H1 (cell line): ENCODE results near the gene TCHH. TPM values are rescaled to one million over a fixed set of nuclear protein-coding genes. Genes with fewer than 3 reads are reported as not detected.

ENCODE experiments used
- CTCF ChIA-PET: fragments of 300-600 bp; sonication (Branson Sonifier 250); formaldehyde crosslinking; loops from one replicate; lab custom pipeline; 2021; ENCODE audit not compliant: partially characterized antibody; lab: Charles Lee
- POLR2A ChIA-PET: fragments of 300-600 bp; sonication (Branson Sonifier 250); formaldehyde crosslinking; loops from one replicate; lab custom pipeline; 2021; ENCODE audit warnings: inconsistent platforms; ENCODE audit not compliant: partially characterized antibody; lab: Charles Lee
- DNase-seq, 2 experiments: peaks; one replicate each; pipeline versions ENCODE4 v3.0.0 to v3.0.0-alpha.2; 2010 to 2022; ENCODE audit warnings: low spot score in 2 of 2, low read depth in 1 of 2, mixed read lengths in 1 of 2
- FAIRE-seq: peaks from 2 replicates; lab custom pipeline; 2011; peaks lifted over from hg19 to GRCh38; lab: Jason Lieb, UNC
- H2AFZ ChIP-seq: 2 replicates; pipeline ENCODE4 v1.8.1; 2012; ENCODE audit warnings: low read length, inconsistent platforms
- H2AK5ac ChIP-seq: 2 replicates; pipeline ENCODE4 v1.6.1; 2013; ENCODE audit warnings: low read depth, low read length
- H2BK120ac ChIP-seq: replicated peaks from 2 replicates; pipeline ENCODE3; 2013; ENCODE audit warnings: low read depth, low read length, inconsistent platforms
- H2BK12ac ChIP-seq: 2 replicates; pipeline ENCODE4 v1.6.1; 2013; ENCODE audit warnings: low read depth, low read length
- H2BK15ac ChIP-seq: 2 replicates; pipeline ENCODE4 v1.6.1; 2013; ENCODE audit warnings: low read length
- H2BK20ac ChIP-seq: 2 replicates; pipeline ENCODE4 v1.6.1; 2013; ENCODE audit warnings: low read length
- H2BK5ac ChIP-seq: 2 replicates; pipeline ENCODE4 v1.6.1; 2013; ENCODE audit warnings: low read depth, low read length
- H3K14ac ChIP-seq: 2 replicates; pipeline ENCODE4 v1.6.1; 2013; ENCODE audit warnings: inconsistent platforms; ENCODE audit not compliant: insufficient read length
- H3K18ac ChIP-seq: 2 replicates; pipeline ENCODE4 v1.6.1; 2013; ENCODE audit warnings: low read length; ENCODE audit errors: extremely low read depth
- H3K23ac ChIP-seq: 2 replicates; pipeline ENCODE4 v1.6.1; 2013; ENCODE audit warnings: inconsistent platforms; ENCODE audit not compliant: insufficient read length
- H3K23me2 ChIP-seq: 2 replicates; pipeline ENCODE4 v1.6.1; 2013; ENCODE audit warnings: low read depth, low read length
- H3K27ac ChIP-seq: 2 replicates; pipeline ENCODE4 v1.6.1; 2011; ENCODE audit warnings: low read depth, low read length, inconsistent platforms
- H3K27me3 ChIP-seq, 4 experiments: replicated peaks in 1 of 4; 1 replicate in 1 of 4; 2 replicates in 3 of 4; pipeline versions ENCODE4 v1.6.1 to v1.8.1; 2011 to 2013; ENCODE audit warnings: low read length in 3 of 4, mild to moderate bottlenecking in 3 of 4, inconsistent platforms in 2 of 4, mixed read lengths in 2 of 4, moderate library complexity in 1 of 4; ENCODE audit not compliant: control insufficient read depth in 3 of 4, insufficient read depth in 3 of 4; ENCODE audit errors: extremely low read depth in 1 of 4
- H3K36me3 ChIP-seq, 4 experiments: 2 replicates each; pipeline versions ENCODE4 v1.6.1 to v1.8.1; 2011 to 2013; ENCODE audit warnings: mild to moderate bottlenecking in 4 of 4, low read length in 3 of 4, moderate library complexity in 2 of 4, control low read depth in 1 of 4, inconsistent platforms in 1 of 4; ENCODE audit not compliant: insufficient read depth in 4 of 4, control insufficient read depth in 2 of 4
- H3K4ac ChIP-seq: replicated peaks from 2 replicates; pipeline ENCODE3; 2013; ENCODE audit warnings: low read length, low read depth, mixed read lengths, inconsistent platforms; ENCODE audit not compliant: insufficient read length
- H3K4me1 ChIP-seq, 4 experiments: replicated peaks in 1 of 4; 1 replicate in 1 of 4; 2 replicates in 3 of 4; pipeline versions ENCODE4 v1.6.1 to v1.8.1; 2011 to 2013; ENCODE audit warnings: low read length in 3 of 4, inconsistent platforms in 2 of 4, mixed read lengths in 1 of 4; ENCODE audit not compliant: insufficient read depth in 4 of 4, control insufficient read depth in 3 of 4
- H3K4me2 ChIP-seq, 2 experiments: 2 replicates each; pipeline versions ENCODE4 v1.6.1 to v1.8.1; 2011 to 2013; ENCODE audit warnings: low read depth in 2 of 2, low read length in 2 of 2, control low read depth in 1 of 2, inconsistent platforms in 1 of 2, mild to moderate bottlenecking in 1 of 2; ENCODE audit not compliant: insufficient read depth in 1 of 2
- H3K4me3 ChIP-seq, 4 experiments: fragments of 200-600, 300-600 bp in 1 of 4; sonication (generic), shearing (Covaris generic), sonication (Bioruptor Twin) in 1 of 4; 2 replicates each; pipeline versions ENCODE4 v1.5.1 to v1.8.1; 2011 to 2016; ENCODE audit warnings: low read length in 4 of 4, low read depth in 3 of 4, control low read depth in 2 of 4, inconsistent platforms in 2 of 4, mild to moderate bottlenecking in 2 of 4, mixed read lengths in 1 of 4, moderate library complexity in 1 of 4; ENCODE audit not compliant: insufficient read depth in 2 of 4; ENCODE audit errors: extremely low read depth in 1 of 4
- H3K56ac ChIP-seq: replicated peaks from 2 replicates; pipeline ENCODE3; 2013; ENCODE audit warnings: low read depth, mild to moderate bottlenecking, mixed read lengths, low read length, inconsistent platforms; ENCODE audit not compliant: insufficient read length
- H3K79me1 ChIP-seq: 2 replicates; pipeline ENCODE4 v1.6.1; 2013; ENCODE audit warnings: low read depth, low read length, control low read depth
- H3K79me2 ChIP-seq, 2 experiments: 2 replicates each; pipeline versions ENCODE4 v1.6.1 to v1.8.1; 2012 to 2013; ENCODE audit warnings: low read length in 2 of 2, mild to moderate bottlenecking in 2 of 2, inconsistent platforms in 1 of 2; ENCODE audit not compliant: insufficient read depth in 2 of 2, control insufficient read depth in 1 of 2
- H3K9ac ChIP-seq, 4 experiments: replicated peaks in 1 of 4; 1 replicate in 1 of 4; 2 replicates in 3 of 4; pipeline versions ENCODE4 v1.6.1 to v1.8.1; 2011 to 2013; ENCODE audit warnings: low read depth in 3 of 4, low read length in 3 of 4, control low read depth in 2 of 4, mild to moderate bottlenecking in 2 of 4, moderate library complexity in 2 of 4, inconsistent platforms in 1 of 4; ENCODE audit errors: extremely low read depth in 1 of 4
- H3K9me3 ChIP-seq, 2 experiments: 2 replicates each; pipeline versions ENCODE4 v1.6.1 to v1.8.1; 2012 to 2013; ENCODE audit warnings: mild to moderate bottlenecking in 2 of 2, moderate library complexity in 2 of 2, control low read depth in 1 of 2, inconsistent platforms in 1 of 2, low read depth in 1 of 2, low read length in 1 of 2, mixed read lengths in 1 of 2; ENCODE audit not compliant: insufficient read depth in 2 of 2
- H4K20me1 ChIP-seq, 2 experiments: replicated peaks in 1 of 2; 2 replicates each; pipeline versions ENCODE3 to v1.8.1; 2011 to 2013; ENCODE audit warnings: inconsistent platforms in 2 of 2, low read length in 2 of 2, mild to moderate bottlenecking in 1 of 2; ENCODE audit not compliant: insufficient read depth in 2 of 2, control insufficient read depth in 1 of 2
- H4K5ac ChIP-seq: 2 replicates; pipeline ENCODE4 v1.6.1; 2013; ENCODE audit warnings: low read length, low read depth, mixed read lengths, inconsistent platforms; ENCODE audit not compliant: insufficient read length
- H4K8ac ChIP-seq: 2 replicates; pipeline ENCODE4 v1.8.0; 2013; ENCODE audit warnings: mild to moderate bottlenecking, moderate library complexity, low read length, inconsistent platforms; ENCODE audit not compliant: insufficient read depth; ENCODE audit errors: extremely low read depth
- H4K91ac ChIP-seq: replicated peaks from 2 replicates; pipeline ENCODE3; 2013; ENCODE audit warnings: low read length, mixed read lengths, inconsistent platforms; ENCODE audit not compliant: insufficient read length
- PHF8 ChIP-seq: fragments of 200-600 bp; sonication (generic); conservative IDR thresholded peaks from 2 replicates; pipeline ENCODE4 v1.7.1; 2012; ENCODE audit warnings: low read depth, mild to moderate bottlenecking, inconsistent platforms, low read length, moderate library complexity
- WGBS, 2 experiments: shearing (Covaris generic) in 1 of 2; methylation state at CpG; one replicate each; pipeline versions ENCODE4 v1.1.6 to v1.1.7; 2013 to 2015; ENCODE audit warnings: low lambda C conversion rate in 2 of 2, mixed read lengths in 2 of 2, inconsistent platforms in 1 of 2, low coverage in 1 of 2, missing lambda C conversion rate in 1 of 2; ENCODE audit not compliant: insufficient replicate concordance in 2 of 2, insufficient coverage in 1 of 2, insufficient read length in 1 of 2; ENCODE audit errors: extremely low coverage in 1 of 2, missing lambda C conversion rate in 1 of 2; 5-methylcytosine and 5-hydroxymethylcytosine counted together
- polyA plus RNA-seq, 7 experiments: library from polyadenylated mRNA; depleted of rRNA in 3 of 7; stranded (reverse) in 5 of 7; unstranded in 2 of 7; fragments of >200 nt in 5 of 7; fragments of 200-250 nt in 2 of 7; gene quantifications; 1 replicate in 5 of 7; 2 replicates in 1 of 7; 4 replicates in 1 of 7; pipeline versions ENCODE4 v1.2.1 to v1.2.3, GENCODE V29; 2011 to 2013; ENCODE audit warnings: missing spikeins in 2 of 7, mixed read lengths in 2 of 7
- total RNA-seq: library from RNA; stranded (reverse); fragmentation: NEBNext Ultra II Directional; extraction: Animal tissue kit (Norgen Biotek cat#: 25700); gene quantifications from 2 replicates; pipeline ENCODE4 v1.2.1, GENCODE V29; 2021

Gene TCHH
- total and polyA plus RNA-seq, 2 of the 8 experiments (the other 6 are each of a cell fraction or from before 2014, with no cell fraction given) = 0.02 to 0.07 TPM

GRCh38 chr1:152109998-152110294 is 5.3 kb downstream of the TCHH start:
- CTCF ChIA-PET = interaction anchor here (1.1 to 2.4 kb wide), 4 partner anchors 49 to 174 kb away, joined by 3 to 10 read pairs (median 4); no protein-coding TSS in a partner anchor
- no peak for TF ChIP-seq PHF8

More at GRCh38 chr1:152109998-152110294, 5.3 kb downstream of the TCHH start:
- H3K9ac ChIP-seq = no peak overlapping the region
- no peak overlapping the region for H4K91ac ChIP-seq
- no peaks in the 10 kb centered on the region for H3K79me2 ChIP-seq
- H3K4ac ChIP-seq = no peak overlapping the region
- H3K9me3 ChIP-seq = peaks cover 0 to 52% of the 10 kb centered on the region in 2 experiments; a peak in 2 of 4 replicates
- H3K18ac ChIP-seq = no peak overlapping the region; the same call in 1 of the 2 replicates
- peaks cover 25% of the 10 kb centered on the region; the same call in 1 of the 2 replicates for H3K23me2 ChIP-seq
- POLR2A ChIA-PET = interaction anchor here (1.0 kb wide), 1 partner anchor 73 kb away, joined by 3 read pairs; the partner anchor contains the start of gene S100A11
- peaks cover 0 to 1% of the 10 kb centered on the region in 2 experiments for H4K20me1 ChIP-seq
- H2BK15ac ChIP-seq = peak overlapping the region; percentile 72; the same call in 1 of the 2 replicates
- H3K4me1 ChIP-seq = peaks cover 0 to 11% (median 4%) of the 10 kb centered on the region in 4 experiments; a peak in 5 of 7 replicates
- H3K27ac ChIP-seq = no peak overlapping the region
- H3K4me2 ChIP-seq = peak overlapping the region in 1 of 2 experiments; percentile 91; a peak in 1 of 4 replicates
- no peak overlapping the region for H2BK12ac ChIP-seq
- no peaks in the 10 kb centered on the region for H3K79me1 ChIP-seq
- no peak overlapping the region for H4K5ac ChIP-seq
- H2AFZ ChIP-seq = no peak overlapping the region
- no peak overlapping the region for H2BK5ac ChIP-seq
- FAIRE-seq (no peak), DNase-seq (no peak)
- H3K36me3 ChIP-seq = peaks cover 0 to 2% (median 0%) of the 10 kb centered on the region in 4 experiments; a peak in 1 of 8 replicates
- H3K56ac ChIP-seq = no peak overlapping the region
- H2BK20ac ChIP-seq = no peak overlapping the region
- no peak overlapping the region for H3K14ac ChIP-seq
- no peak overlapping the region for H3K23ac ChIP-seq
- H2BK120ac ChIP-seq = no peak overlapping the region
- H3K27me3 ChIP-seq = peaks cover 54 to 84% (median 78%) of the 10 kb centered on the region in 4 experiments
- H2AK5ac ChIP-seq = no peak overlapping the region
- H3K4me3 ChIP-seq = no peak overlapping the region; a peak in 1 of 8 replicates
- 80% methylated on average over 11 of the region's 15 CpGs; no CpG with 5 or more reads in 1 of the 2 experiments for WGBS, 2 experiments
- no peak overlapping the region for H4K8ac ChIP-seq
